ENCODE measurements around the gene HACD2. TPM values are rescaled to one million over a fixed set of nuclear protein-coding genes. Genes with fewer than 3 reads are reported as not detected.

Gene HACD2, protein sequence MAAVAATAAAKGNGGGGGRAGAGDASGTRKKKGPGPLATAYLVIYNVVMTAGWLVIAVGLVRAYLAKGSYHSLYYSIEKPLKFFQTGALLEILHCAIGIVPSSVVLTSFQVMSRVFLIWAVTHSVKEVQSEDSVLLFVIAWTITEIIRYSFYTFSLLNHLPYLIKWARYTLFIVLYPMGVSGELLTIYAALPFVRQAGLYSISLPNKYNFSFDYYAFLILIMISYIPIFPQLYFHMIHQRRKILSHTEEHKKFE
- total RNA-seq (10 to 100 TPM in 8 of 9 donors, 1 to 10 TPM in 1; 9.8 to 29.9 (median 21.0) TPM), polyA plus RNA-seq (10 to 100 TPM in 1 of 3 donors, 1 to 10 TPM in 2; 5.1 to 22.0 (median 8.1) TPM)
- long read RNA-seq, donor 1, full-length matches to known transcripts, result 3 of 3 reads
- long read RNA-seq, donor 1, partial matches to known transcripts, result 0 of 3 reads
- long read RNA-seq, donor 1, other reads (novel, unspliced or antisense), result 0 of 3 reads
- long read RNA-seq, donor 2, full-length matches to known transcripts, result 1 of 1 reads
- long read RNA-seq, donor 2, partial matches to known transcripts, result 0 of 1 reads
- long read RNA-seq, donor 2, other reads (novel, unspliced or antisense), result 0 of 1 reads
- long read RNA-seq, donor 3, full-length matches to known transcripts, result 3 of 3 reads
- long read RNA-seq, donor 3, partial matches to known transcripts, result 0 of 3 reads
- long read RNA-seq, donor 3, other reads (novel, unspliced or antisense), result 0 of 3 reads
- long read RNA-seq, donor 4, partial matches to known transcripts, result 0 of 1 reads
- long read RNA-seq, donor 4, other reads (novel, unspliced or antisense), result 1 of 1 reads
- long read RNA-seq, donor 5, partial matches to known transcripts, result 3 of 4 reads
- long read RNA-seq, donor 5, other reads (novel, unspliced or antisense), result 1 of 4 reads
- long read RNA-seq, donor 6, partial matches to known transcripts, result 1 of 3 reads
- long read RNA-seq, donor 6, other reads (novel, unspliced or antisense), result 2 of 3 reads
- long read RNA-seq, donor 7, full-length matches to known transcripts, result 1 of 1 reads
- long read RNA-seq, donor 7, partial matches to known transcripts, result 0 of 1 reads
- long read RNA-seq, donor 7, other reads (novel, unspliced or antisense), result 0 of 1 reads
- long read RNA-seq, donor 8, full-length matches to known transcripts, result 8 of 8 reads
- long read RNA-seq, donor 8, partial matches to known transcripts, result 0 of 8 reads
- long read RNA-seq, donor 8, other reads (novel, unspliced or antisense), result 0 of 8 reads
- long read RNA-seq, donor 9, full-length matches to known transcripts, result 2 of 2 reads
- long read RNA-seq, donor 9, partial matches to known transcripts, result 0 of 2 reads
- long read RNA-seq, donor 9, other reads (novel, unspliced or antisense), result 0 of 2 reads
- long read RNA-seq, donor 10, full-length matches to known transcripts, result 2 of 2 reads
- long read RNA-seq, donor 10, partial matches to known transcripts, result 0 of 2 reads
- long read RNA-seq, donor 10, other reads (novel, unspliced or antisense), result 0 of 2 reads

DNA sequence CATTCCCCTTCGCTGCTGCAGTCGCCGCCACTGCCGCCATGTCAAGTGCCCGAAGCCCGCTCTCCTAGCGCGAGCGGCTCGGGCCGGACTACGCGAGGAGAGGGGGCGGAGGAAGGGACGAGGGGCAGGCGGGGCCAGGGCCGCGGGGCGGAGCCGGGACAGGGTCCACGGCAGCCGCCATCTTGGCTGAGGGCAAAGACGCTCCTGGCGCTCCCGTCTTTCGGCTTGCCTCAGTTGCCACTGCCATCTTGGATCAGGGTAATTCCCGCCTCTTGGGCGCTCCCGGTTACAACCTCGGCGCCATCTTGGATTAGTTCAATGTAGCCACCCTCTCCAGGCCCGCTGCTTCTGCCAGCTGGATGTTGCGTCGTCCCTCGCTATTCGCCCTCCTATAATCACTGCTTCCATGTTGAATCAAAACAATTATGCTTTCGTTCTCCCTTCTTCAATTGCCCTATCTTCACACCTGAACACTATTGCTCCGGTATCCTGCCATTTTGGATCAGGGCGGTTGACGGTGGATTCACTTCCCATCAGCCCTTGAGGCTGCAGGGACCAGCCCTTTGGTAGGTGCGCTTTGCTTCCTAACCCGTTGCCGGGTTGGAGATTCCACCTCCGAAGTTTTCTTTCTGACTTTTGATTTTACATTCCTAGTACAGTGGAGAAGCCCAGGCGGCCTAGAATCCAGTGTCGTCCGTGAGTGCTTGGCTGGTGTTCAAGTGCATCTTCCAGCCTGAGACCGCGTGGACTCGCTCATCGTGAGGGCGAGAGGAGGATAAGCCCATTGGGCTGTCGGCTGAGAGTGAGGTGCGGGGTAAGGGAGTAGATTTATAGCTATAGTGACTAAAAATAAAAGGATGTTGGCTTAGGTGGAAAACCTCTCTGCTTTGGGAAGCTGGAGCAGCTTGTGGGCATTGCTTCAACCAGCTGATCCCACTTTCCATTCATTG lies at the start of gene HACD2:
Gene HACD2 (minus strand): TSS at position 66 of the 950 bp plus-strand sequence. CDS start 26 bp downstream, at position 40.
- H3K4me1 ChIP-seq (replicated peaks in 1 of 2), result peaks cover 9 to 31% of the 10 kb centered on the region in 2 donors
- no peaks in the 10 kb centered on the region for H3K27me3 ChIP-seq
- 0 to 1% (median 0%) methylated on average over 28 to 54 of the region's 54 CpGs for WGBS, 4 donors
- H3K4me3 ChIP-seq, result peak within 1 kb of the TSS; percentile 56 to 97 (median 72)
- peak; percentile 96 to 98 (median 97) for DNase-seq
- peak in 1 of 2 donors; percentile 87 for TF ChIP-seq POLR2A (IDR thresholded peaks at IDR 0.05)
- TF ChIP-seq, protein P1, sequence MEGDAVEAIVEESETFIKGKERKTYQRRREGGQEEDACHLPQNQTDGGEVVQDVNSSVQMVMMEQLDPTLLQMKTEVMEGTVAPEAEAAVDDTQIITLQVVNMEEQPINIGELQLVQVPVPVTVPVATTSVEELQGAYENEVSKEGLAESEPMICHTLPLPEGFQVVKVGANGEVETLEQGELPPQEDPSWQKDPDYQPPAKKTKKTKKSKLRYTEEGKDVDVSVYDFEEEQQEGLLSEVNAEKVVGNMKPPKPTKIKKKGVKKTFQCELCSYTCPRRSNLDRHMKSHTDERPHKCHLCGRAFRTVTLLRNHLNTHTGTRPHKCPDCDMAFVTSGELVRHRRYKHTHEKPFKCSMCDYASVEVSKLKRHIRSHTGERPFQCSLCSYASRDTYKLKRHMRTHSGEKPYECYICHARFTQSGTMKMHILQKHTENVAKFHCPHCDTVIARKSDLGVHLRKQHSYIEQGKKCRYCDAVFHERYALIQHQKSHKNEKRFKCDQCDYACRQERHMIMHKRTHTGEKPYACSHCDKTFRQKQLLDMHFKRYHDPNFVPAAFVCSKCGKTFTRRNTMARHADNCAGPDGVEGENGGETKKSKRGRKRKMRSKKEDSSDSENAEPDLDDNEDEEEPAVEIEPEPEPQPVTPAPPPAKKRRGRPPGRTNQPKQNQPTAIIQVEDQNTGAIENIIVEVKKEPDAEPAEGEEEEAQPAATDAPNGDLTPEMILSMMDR (IDR thresholded peaks at IDR 0.05), result no peak
- H3K27ac ChIP-seq, result peak within 1 kb of the TSS; percentile 78 to 96 (median 92)
- H3K9me3 ChIP-seq (replicated peaks in 1 of 3), result no peaks in the 10 kb centered on the region
- H3K36me3 ChIP-seq (replicated peaks in 1 of 2), result peaks cover 0 to 10% of the 10 kb centered on the region in 2 donors
- intact Hi-C loops (cut with DNase I), result no loop called here

DNA sequence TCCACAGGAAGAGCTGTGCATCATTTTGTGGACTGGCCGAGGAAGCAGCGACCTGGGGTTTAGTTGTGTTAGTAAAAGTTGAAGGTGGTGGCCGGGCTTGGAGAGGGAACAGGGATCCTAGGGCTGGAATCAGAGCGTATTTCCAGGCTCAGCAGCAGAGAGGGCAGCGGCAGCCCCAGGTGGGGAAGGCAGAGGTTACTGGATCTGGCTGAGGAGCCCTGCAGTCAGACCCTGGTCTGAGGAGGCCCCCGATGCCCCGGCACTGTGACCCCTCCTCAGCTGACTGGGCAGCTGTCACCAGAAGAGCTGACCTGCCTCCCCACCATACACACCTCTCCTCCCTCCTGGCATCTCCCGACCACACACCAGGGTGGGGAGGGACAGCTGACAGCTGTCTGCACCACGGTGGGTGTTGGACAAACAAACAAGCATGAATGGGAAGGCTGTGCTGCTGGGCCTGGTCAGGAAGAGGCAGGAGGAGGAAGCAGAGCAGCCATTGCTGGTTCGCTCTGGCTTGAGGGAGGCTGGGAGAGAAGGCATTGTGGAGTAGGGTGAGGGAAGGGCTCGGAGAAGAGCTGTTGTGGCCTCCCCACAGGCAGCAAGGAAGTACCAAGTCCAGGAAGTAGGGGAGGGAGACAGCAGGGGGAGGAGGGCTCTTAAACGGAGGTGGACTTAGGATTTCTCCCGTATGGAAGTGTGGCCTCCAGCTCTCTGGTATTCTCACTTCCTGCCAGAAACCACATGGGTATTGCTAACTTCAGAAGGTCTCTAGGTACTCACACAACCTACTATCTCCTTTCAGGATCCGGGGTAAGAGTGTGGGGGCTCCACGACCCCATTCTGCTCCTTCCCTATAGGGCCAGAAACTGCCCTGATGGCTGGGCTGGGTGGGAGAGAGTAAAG lies 49.5 kb upstream of the HACD2 start:
- no peak overlapping the region for H3K4me3 ChIP-seq
- no peak for DNase-seq
- 68 to 77% (median 71%) methylated on average over 12 to 15 of the region's 15 CpGs for whole genome bisulfite sequencing, 4 donors
- no peaks in the 10 kb centered on the region for H3K9me3 ChIP-seq (replicated peaks in 1 of 3)
- H3K36me3 ChIP-seq (replicated peaks in 1 of 2), result no peaks in the 10 kb centered on the region
- H3K4me1 ChIP-seq (replicated peaks in 1 of 2), result peaks cover 0 to 10% of the 10 kb centered on the region in 2 donors
- intact Hi-C loops (cut with DNase I), result no loop called here
- H3K27ac ChIP-seq, result peak overlapping the region in 2 of 5 donors; percentile 17 to 76
- no peak for TF ChIP-seq POLR2A (IDR thresholded peaks at IDR 0.05)
- TF ChIP-seq, protein P1 (IDR thresholded peaks at IDR 0.05), result no peak
- H3K27me3 ChIP-seq, result no peaks in the 10 kb centered on the region

DNA sequence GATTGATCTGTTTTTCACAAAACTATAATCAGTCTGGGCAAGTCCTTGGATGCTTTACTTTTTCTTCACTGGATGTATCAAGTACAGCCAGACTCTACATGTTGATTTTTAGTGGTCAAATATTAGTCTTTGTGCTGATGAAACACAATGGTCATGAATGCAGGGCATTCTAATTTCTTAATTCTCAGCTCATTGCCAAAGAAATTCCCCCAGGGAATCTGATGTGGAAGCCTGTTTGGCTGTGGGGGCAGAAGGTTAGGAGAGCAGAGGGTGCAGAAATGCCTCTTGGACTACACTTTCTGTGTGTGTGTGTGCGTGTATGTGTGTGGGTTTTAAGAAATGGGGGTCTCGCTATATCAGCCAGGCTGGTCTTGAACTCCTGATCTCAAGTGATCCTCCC lies 48.7 kb upstream of the HACD2 start:
- no peaks in the 10 kb centered on the region for H3K36me3 ChIP-seq (replicated peaks in 1 of 2)
- TF ChIP-seq, protein P1 (IDR thresholded peaks at IDR 0.05), result no peak
- no peak for TF ChIP-seq POLR2A (IDR thresholded peaks at IDR 0.05)
- DNase-seq, result no peak
- WGBS, 4 donors, result 59 to 100% (median 76%) methylated on average over 1 to 2 of the region's 2 CpGs
- H3K27me3 ChIP-seq, result no peaks in the 10 kb centered on the region
- no peaks in the 10 kb centered on the region for H3K9me3 ChIP-seq (replicated peaks in 1 of 3)
- peak overlapping the region in 1 of 5 donors; percentile 76 for H3K27ac ChIP-seq
- intact Hi-C loops (cut with DNase I), result no loop called here
- H3K4me1 ChIP-seq (replicated peaks in 1 of 2), result peaks cover 0 to 10% of the 10 kb centered on the region in 2 donors
- no peak overlapping the region for H3K4me3 ChIP-seq

All from adrenal gland (tissue), 19 donors.